Peyer's patch (tissue), 4 donors: ENCODE measurements around the gene FIZ1.

Experiments
- CTCF ChIP-seq, 6 experiments: fragments of 450-650 bp in 4 of 6; fragments of 200-600 bp in 2 of 6; sonication (generic) in 1 of 6; IDR thresholded peaks; one replicate each; pipeline ENCODE4 v1.5.1; 2017 to 2019; ENCODE audit warnings: antibody characterized with exemption in 6 of 6, mild to moderate bottlenecking in 3 of 6, moderate library complexity in 1 of 6
- POLR2A ChIP-seq, 2 donors: fragments of 450-650 bp; IDR thresholded peaks; one replicate each; pipeline ENCODE4 v1.5.1; 2017; ENCODE audit warnings: antibody characterized with exemption in 2 of 2, mild to moderate bottlenecking in 2 of 2, moderate library complexity in 2 of 2

- no peak for TF ChIP-seq CTCF (IDR thresholded peaks at IDR 0.05)
- no peak for TF ChIP-seq POLR2A (IDR thresholded peaks at IDR 0.05)
Measured at GRCh38 chr19:55635856-55636440, 36.6 kb upstream of the FIZ1 start.
